NAMALWA (cell line): ENCODE measurements around the gene OTUD1.
A peak's percentile ranks its signal among the peaks of the same experiment; 100 is the strongest.

ENCODE experiments used
- DNase-seq: peaks from one replicate; pipeline ENCODE4 v3.0.0-alpha.2; 2015; ENCODE audit warnings: low spot score

OTUD1 gene

GRCh38 chr10:23422003-23422411, 16.9 kb upstream of the OTUD1 start:
- DNase-seq: no peak

DNA sequence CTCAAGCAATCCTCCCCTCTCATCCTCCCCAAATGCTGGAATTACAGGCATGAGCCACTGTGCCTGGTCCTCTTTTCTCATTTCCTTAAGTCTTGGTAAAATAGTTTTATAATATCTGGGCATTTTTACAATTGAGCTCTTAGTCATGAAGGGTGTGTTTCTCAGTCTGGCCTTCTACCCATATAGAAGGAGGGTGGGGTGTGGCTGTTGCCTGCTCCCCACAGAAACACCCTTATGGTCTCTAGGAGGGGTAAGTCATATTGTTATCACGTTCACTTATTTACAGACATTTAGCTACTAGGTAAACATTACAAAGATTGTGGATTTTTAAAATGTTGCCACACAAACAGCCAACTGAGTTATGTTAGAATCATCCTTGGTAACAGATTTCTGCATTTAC, 6.7 kb upstream of the OTUD1 start:
- no peak for DNase-seq

DNA sequence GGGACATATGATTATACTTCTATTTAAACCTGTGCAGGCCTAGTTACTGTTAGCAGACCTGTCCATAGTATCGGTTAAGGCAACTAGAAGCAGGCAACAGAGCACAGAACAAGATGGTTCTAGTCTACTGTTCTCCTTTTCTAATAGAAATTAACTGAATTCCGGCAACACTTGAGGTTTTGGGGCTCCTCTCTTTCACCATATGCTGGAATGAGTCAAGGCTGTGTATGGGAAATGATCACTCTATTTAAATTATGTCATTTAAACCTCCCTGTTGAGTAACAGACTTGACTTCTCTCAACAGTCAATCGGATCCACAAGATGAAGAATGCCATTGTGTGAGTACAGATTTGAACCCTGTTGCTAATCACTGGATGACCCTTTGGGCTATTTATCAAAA, 6.2 kb upstream of the OTUD1 start:
- DNase-seq: no peak

GRCh38 chr10:23433701-23434100, 5.2 kb upstream of the OTUD1 start:
- peak; percentile 40 for DNase-seq

DNA sequence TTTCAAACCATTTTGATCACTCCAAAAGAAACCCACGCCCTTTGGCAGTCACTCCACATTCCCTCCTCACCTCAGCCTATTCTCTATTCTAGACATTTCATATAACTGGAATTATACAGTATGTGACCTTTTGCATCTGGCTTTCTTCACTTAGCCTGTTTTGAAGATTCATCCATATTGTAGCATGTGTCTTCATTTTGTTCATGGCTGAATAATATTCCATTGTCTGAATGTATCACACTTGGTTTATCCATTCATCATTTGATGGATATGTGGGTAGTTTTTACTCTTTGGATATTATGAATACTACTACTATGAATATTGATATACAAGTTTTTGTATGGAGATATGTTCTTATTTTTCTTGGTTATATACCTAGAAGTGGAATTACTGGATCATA, 3.5 kb upstream of the OTUD1 start:
- DNase-seq: no peak

DNA sequence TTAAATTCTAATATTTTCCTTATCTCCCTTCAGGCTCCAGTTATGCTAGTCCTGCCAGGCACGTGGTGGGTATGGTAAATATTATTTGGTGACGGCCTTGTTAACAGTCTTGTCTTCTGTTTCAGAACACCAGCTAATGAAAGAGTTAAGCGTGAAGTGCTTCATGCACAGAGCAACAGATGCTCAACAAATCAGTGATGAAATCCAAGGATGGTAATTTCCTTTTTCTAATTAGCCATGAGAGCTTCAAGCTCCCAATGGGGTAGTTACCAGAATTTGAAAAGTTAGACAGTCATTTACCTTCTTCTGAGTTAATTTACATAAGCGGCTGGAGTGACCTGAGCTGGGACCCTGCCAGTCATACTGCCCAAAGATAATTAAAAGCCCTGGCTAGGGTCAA, 1.9 kb upstream of the OTUD1 start:
- DNase-seq: no peak

DNA sequence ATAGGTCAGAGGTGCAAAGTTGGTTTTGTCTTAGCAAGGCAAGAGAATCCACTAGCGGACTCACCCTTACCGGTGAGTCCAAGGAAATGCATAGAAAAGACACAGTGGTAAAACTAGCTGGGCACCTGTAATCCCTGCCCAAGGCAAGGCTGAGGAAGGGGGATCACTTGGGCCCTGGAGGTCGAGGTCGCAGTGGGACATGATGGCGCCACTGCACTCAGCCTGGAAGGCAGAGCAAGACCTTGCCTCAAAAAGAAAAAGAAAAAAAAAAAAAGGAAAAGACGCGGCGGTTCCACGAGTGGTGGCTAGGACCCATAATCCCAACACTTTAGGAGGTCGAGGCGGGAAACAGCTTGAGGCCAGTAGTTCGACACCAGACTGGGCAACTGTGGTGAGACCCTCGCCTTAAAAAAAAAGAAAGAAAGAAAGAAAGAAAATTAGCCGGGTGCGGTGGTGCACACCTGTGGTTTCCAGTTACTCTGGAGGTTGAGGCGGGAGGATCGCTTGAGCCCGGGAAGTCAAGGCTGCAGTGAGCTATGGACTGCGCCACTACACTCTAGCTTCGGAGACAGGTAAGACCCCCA, 820 bp upstream of the OTUD1 start:
- DNase-seq: peak; percentile 10

GRCh38 chr10:23439452-23439960, 631 bp downstream of the OTUD1 start:
- no peak for DNase-seq

GRCh38 chr10:23439961-23440889, 1.4 kb downstream of the OTUD1 start:
- peak; percentile 57 for DNase-seq

DNA sequence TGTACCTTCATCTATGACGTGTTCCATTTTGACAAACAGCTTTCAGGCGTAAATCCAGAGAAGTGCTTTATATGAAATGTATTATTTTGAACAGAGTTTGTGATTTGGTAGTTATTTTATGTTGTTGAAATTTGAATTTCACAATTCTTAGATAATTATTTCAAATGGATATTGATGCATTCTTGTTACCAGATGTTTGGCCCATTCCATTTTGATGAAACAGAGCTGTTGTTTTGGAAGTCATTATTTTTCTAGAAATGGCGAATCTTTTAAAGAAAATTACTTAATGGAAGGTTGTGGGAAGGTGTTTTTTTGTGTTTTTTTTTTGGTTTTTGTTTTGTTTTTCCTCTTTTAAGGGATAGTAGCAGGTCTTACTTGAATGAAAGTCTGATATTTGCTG, 2.4 kb downstream of the OTUD1 start:
- no peak for DNase-seq

- DNase-seq: no peak
These were observed 4.1 kb downstream of the OTUD1 start for GRCh38 chr10:23442936-23443335.

- DNase-seq: no peak
These were observed 6.7 kb downstream of the OTUD1 start for GRCh38 chr10:23445591-23445990.

DNA sequence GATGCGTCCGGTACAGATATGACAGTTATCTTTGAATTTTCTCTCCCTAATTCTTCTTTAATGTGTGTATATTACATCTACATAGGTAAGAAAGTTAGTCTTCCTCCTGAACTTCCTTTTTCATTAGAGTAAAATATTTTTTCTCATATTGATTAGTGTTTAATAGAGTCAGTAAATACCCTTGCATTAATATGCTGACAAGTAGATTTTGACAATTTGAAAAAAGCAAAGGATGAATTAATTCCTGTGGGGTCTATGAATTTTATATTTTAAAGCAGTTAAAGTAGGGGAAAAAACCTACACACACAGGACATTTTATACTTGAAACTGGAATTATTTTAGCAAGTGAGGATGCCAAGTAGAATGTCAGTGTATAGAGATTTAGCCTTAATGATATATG, 9.4 kb downstream of the OTUD1 start:
- DNase-seq: no peak

DNA sequence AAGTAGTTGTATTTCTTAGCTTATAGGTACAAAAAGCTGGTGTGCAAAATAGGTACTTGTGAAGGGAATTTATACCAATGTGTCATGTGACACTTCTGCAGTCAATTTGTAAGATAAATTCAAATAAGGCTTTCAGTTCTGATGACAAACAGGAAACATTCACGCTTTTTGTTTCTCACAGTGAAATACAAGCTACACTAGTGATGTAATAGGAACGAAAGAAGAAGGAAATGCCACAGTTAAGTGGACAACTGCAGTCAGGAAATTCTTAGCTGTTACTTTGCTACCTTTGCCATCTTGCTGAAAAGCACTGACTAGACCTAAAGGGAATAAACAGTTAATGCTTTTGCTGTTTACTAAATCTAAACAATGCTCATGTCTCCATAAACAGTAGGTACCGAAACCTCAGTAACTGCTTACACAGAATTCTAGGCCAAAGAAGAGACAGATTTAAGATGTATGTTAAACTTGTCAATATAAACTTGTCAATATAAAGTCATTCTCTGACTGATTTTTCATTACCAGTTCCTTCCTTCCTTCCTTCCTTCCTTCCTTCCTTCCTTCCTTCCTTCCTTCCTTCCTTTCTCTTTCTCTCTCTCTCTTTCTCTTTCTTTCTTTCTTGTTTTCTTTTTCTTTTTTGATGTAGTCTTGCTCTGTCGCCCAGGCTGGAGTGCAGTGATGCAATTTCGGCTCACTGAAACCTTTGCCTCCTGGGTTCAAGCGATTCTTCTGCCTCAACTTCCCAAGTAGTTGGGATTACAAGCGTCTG, 10.1 kb downstream of the OTUD1 start:
- DNase-seq: peak; percentile 82

DNA sequence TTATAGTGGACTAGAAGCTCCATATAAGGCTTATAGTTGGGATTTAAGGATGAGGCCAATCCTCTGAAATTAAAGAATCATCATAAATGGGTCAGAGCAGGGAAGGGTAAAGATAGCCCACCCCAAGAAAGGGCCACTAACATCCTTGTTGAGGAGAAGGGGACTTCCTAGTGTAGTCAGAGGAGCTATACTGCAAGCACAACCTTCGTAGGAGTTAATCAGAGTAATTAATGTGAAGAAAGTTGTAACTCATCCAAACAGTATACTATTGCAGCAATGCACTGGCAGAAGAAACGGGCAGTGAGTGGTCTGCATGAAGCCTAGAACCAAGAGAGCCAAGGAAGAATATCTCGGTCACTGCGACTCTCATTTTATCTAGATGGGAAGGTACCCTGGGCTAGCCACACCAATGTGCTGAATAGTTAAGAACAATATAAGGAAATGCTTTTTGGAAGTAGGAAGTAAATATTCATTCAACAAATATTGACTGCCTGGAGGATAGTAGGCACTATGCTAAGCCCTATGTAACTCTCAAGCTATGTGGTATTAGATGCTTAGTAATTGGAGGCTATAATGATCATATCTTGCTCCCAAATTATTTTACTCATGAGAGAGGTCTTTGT, 13.3 kb downstream of the OTUD1 start:
- DNase-seq: no peak

GRCh38 chr10:23453465-23453864, 14.6 kb downstream of the OTUD1 start:
- no peak for DNase-seq

DNA sequence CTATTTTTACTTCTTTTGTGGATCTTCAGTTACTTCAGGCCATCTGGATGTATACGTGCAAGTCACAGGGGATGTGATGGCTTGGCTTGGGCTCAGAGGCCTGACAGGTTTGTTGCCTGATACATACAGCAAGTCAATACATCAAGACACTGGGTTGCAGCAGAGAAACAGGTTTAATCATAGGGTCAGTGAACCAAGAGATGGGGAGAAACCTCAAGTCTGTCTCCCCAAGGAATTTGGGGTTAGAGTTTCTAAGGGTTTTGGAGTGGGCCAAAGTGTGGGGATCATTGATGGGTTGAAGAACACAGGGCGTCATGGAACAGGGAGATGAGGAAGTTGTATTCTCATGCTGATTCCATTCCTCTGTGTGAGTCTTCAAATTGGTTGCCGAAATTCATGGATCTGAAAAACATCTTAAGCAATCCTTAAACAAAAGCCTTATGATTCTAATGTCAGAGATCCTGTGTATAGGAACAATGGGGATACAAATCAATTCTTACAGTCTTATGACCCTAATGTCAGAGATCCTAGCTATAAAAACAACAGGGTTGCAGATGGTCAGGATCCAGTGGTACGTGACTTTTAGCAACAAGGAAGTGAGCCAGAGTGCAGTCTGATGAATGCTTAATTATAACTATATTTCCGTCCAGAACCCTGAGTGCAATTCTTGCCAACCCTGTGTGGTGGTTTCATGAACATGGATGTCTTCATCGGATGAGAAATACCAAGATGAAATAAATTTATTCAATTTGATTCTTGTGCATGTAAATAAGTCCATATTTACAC, 18.9 kb downstream of the OTUD1 start:
- DNase-seq: peak; percentile 21

DNA sequence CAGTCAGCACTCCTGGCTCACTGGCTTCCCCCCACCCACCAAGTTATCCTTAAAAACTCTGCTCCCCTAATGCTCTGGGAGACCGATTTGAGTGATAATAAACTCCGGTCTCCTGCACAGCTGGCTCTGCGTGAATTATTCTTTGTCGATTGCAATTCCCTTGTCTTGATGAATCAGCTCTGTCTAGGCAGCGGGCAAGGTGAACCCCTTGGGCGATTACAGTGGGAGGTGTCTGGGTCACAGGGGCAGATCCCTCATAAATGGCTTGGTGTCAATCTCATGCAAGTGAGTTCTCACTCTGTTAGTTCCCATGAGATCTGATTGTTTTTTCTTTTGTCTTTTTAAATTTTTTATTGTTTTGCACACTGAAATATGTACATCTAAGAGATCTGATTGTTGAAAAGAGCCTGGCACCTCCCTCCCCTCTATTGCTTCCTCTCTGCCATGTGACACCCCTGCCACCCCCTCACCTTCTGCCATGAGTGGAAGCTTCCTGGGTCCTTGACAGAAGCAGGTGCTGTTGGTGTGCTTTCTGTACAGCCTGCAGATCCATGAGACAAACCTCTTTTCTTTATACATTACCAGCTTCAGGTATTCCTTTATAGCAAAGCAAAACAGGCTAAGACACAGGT, 20.5 kb downstream of the OTUD1 start:
- DNase-seq: no peak

DNA sequence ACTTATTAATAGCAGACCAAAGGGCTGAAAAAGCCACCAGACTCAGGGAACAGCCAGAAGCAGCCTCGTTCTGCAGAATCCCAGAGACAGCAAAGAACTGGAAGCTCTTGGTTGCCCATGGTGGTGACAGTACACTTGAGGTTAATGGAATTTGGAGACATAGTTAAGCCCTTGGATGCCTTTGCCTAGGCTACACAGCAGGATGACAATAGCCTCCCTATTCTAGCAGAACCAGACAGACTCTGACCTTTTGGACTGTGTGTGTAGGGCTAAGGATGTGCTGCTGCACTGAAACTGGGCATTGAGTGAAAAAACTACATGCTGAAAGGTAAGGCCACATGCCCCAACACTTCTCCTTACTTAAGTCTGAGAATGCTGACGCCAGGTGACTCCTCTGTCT, 22.7 kb downstream of the OTUD1 start:
- no peak for DNase-seq

- DNase-seq: no peak
These were observed 28.1 kb downstream of the OTUD1 start for GRCh38 chr10:23467012-23467411.

GRCh38 chr10:23467548-23467947, 28.7 kb downstream of the OTUD1 start:
- DNase-seq: no peak
